LNCaP clone FGC (cell line): ENCODE results near the gene GPATCH2.

ENCODE experiments used
- DNase-seq: peaks from one replicate; pipeline ENCODE4 v3.0.0-alpha.2; 2011; ENCODE audit warnings: low read depth
- H3K4me3 ChIP-seq: 2 replicates; pipeline ENCODE4 v1.5.1; 2011; ENCODE audit warnings: mild to moderate bottlenecking, low read depth, low read length, control low read depth
- TF ChIP-seq, protein P1 (sequence below): IDR thresholded peaks from 2 replicates; pipeline ENCODE4 v1.5.1; 2012; ENCODE audit warnings: mild to moderate bottlenecking; ENCODE audit not compliant: control insufficient read depth, insufficient read depth; ENCODE audit errors: extremely low read depth

The GPATCH2 gene

DNA sequence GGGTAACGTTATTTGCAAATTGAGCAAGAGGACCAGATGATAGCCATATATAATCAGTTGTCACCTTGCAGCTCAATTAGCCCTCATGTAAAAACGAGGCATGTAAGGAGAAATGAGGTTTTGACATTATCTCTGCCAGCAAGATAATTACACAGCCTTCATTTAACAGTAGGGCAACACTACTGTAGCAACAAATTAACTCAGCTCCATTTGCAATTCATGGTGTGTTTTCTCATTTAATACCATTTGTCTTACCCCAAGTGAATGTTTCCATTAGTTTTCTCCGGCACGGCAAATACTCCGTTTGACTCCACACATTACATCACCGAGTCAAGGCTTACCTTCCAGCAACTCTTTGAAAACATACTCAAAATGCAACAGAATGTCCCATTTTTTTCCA, 66.7 kb downstream of the GPATCH2 start:
- TF ChIP-seq, protein P1, sequence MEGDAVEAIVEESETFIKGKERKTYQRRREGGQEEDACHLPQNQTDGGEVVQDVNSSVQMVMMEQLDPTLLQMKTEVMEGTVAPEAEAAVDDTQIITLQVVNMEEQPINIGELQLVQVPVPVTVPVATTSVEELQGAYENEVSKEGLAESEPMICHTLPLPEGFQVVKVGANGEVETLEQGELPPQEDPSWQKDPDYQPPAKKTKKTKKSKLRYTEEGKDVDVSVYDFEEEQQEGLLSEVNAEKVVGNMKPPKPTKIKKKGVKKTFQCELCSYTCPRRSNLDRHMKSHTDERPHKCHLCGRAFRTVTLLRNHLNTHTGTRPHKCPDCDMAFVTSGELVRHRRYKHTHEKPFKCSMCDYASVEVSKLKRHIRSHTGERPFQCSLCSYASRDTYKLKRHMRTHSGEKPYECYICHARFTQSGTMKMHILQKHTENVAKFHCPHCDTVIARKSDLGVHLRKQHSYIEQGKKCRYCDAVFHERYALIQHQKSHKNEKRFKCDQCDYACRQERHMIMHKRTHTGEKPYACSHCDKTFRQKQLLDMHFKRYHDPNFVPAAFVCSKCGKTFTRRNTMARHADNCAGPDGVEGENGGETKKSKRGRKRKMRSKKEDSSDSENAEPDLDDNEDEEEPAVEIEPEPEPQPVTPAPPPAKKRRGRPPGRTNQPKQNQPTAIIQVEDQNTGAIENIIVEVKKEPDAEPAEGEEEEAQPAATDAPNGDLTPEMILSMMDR, result no peak
- no peak for DNase-seq
- H3K4me3 ChIP-seq, result no peak overlapping the region

DNA sequence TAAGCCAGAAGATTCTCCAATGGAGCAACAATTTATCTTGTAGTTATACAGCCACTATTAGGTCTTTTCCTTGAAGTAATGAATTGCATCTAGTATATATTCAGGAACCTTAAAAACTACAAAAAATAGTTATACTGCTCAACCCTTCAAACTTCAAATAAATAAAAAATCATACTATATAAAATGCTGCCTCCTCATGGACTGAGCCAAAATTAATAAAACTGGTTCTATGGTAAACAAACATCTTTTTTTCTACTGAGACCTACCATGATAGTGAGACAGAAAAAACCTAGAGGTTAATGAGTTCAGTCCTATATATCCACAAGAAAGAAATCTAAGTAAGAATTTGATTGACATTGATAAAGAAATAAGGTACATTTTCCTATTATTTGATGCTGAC, 67.7 kb downstream of the GPATCH2 start:
- DNase-seq, result peak; percentile 19
- TF ChIP-seq, protein P1, result peak; percentile 19; the same call in 1 of the 2 replicates
- H3K4me3 ChIP-seq, result no peak overlapping the region

DNA sequence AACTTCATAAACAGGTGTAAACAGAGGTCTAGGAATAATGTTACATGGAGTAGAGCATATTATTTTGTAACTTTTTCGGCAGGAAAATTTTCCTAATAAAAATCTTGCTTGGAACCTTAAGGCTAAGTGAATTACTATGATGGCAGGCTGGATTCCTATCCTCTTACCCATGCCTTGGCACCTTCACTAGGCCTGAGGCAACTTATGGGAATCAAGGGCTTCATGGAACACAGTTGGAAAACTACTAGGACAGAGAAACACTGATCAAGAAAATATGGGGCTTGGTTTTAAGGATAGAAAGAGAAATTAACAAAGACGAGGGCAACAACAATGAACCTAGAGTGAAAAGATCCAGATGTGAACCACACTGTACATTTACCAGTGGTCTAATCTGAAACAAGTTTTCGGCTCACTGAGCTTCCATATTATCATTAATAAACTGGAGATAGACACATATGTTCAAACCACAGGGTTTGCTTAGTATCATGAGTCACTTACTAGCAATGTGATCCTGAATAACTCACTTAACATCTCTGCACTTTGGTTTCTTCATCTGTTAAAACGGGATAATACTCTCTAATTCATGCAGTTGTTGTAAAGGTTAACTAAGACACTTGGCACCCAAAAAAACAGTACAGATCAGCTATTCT, 68.5 kb downstream of the GPATCH2 start:
- no peak overlapping the region for H3K4me3 ChIP-seq
- DNase-seq, result no peak
- TF ChIP-seq, protein P1, result no peak

DNA sequence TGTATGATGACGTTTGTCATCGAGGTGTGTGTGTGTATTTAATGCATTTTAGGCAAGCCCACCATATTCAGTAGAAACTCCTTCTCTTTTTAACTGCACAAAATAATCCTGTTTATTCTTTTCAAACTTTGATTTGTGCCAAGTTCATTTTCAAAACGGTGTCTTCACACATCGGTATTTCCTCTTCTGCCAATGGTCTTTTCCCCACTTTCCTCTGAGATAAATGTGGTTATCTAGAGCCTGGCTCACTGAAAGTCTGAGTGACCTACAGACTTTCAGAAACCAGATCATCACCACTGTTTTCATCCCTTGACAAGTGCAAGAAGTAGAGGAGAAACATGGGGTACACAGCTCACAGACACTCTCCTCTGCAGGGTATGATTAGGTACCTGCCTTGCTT, 69.4 kb downstream of the GPATCH2 start:
- H3K4me3 ChIP-seq, result no peak overlapping the region
- DNase-seq, result no peak
- TF ChIP-seq, protein P1, result no peak

DNA sequence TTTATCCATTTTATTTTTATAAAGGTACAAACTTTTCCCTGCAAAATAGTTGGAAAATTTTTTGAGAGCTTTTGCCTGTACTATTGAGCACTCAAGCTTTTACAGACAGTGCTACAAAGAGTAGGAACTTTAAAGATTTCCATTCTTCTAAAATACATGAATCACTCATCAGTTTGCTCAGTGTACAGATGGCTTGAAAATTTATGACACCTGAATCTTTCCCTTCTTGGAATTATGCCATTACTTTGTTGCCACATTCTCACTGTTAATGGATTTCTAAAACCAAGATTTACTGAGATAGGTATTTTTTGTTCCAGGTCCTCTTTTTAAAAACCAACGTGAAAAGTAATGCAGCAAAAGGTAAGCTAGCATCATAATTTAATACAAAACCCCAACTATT, 76.0 kb downstream of the GPATCH2 start:
- no peak for DNase-seq
- H3K4me3 ChIP-seq, result no peak overlapping the region
- TF ChIP-seq, protein P1, result no peak

DNA sequence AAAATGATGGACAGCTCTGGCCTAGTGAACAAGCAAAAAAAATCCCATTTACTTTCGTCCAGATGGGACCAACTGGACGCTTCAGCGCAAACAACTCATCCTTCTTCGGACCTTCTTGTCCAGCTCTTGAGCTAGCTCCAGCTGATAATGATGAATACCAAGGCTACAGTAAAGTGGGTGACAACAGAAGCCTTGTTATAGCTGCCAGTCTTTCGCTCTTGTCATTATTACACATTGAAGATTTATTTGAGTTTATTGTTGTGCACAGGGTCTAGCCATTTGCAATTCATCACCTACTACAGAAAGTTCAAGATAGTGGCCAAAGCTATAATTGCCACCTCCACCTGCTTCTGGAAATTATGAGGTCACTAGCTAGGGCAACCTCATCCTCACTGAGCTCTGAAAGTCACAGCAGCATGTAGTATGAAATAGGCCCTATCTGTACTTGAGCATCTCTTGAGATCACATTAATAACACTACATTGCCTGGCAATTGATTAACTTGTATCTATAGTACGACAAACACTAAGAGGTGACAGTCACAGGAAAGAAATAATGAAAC, 76.9 kb downstream of the GPATCH2 start:
- TF ChIP-seq, protein P1, result no peak
- no peak overlapping the region for H3K4me3 ChIP-seq
- no peak for DNase-seq

DNA sequence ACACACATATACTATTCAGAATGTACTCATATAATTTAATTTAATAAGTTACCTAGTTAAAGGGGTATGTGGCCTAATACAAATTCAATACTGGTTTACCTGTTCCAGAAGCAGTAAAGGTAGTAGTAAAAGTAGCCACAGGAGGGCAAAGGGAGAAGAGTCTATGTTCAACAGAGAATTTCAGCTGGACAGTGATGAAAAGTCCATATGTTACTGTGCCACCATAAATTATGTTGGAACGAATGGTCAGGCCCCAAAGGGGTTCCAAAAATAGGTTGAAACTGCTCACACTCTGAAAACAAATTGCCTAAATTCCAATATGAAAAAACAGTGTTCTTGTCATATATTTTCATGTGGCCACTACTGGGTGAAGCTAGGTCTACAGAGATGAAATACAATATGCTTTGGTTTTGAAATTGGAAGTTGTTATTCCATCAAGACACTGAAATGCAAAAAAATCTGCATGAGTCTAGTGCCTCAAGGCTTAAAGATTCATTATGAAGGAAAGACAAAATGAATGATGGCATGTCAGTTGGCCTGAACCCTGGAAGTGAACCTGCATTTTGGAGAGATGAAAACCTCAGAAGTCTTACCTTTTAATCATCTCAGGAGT, 78.4 kb downstream of the GPATCH2 start:
- TF ChIP-seq, protein P1, result no peak
- no peak overlapping the region for H3K4me3 ChIP-seq
- DNase-seq, result no peak
